Limb (tissue), 2 donors: Measurements from ENCODE around the gene ZNF532.
"Not testable (repeated sequence)": the region's sequence is repeated elsewhere in the genome, so short reads cannot be mapped to it uniquely, and the experiment has no call there.

Experiments used
- DNase-seq, 2 donors: peaks; one replicate each; pipeline ENCODE4 v3.0.0-alpha.2; 2016; ENCODE audit errors: extremely low spot score in 2 of 2

Gene ZNF532

DNA sequence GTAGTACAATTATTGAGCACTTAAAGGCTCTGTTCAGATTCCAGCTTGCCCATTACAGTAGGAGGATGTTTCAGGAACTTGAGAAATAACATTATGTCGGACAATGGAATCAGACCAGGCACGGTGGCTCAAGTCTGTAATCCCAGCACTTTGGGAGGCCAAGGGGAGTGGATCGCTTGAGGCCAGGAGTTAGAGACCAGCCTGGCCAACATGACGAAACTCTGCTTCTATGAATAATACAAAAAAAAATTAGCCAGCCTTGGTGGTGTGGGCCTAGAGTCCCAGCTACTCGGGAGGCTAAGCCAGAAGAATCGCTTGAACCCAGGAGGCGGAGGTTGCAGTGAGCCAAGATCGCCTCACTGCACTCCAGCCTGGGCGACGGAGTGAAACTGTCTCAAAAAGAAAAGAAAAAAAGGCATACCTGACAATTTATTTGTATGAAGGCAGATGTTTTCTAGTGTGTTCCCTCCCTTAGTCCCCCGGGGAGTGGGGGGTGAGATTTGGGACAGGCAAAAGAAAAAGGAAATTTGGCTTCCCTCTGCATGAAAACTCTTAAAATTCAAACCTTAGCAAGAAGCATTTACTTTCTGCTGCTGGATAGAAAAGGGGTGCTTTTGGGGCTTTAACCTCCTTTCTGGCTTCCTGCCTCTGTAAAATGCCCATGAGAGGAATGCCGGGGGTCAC is 13.7 kb upstream of the ZNF532 start:
- DNase-seq = no peak

DNA sequence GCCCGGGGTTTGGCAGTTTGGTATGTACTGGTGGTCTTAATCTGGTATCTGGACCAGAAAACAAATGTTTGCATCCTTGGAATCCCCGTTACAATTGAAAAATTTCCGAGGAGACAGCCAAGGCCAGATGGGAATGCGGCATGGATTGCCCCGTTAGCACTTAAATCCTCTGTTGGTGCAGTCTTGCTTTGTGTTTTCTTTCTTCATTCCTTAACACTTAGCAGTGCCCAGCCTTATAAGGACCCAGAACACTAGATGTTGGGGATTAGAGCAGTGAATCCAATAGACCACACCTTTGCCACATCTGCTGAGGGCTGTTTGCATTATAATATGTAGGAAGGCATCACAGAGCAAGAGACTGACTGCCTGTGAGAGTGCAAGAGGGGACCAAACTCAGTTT is 12.8 kb upstream of the ZNF532 start:
- no peak for DNase-seq

DNA sequence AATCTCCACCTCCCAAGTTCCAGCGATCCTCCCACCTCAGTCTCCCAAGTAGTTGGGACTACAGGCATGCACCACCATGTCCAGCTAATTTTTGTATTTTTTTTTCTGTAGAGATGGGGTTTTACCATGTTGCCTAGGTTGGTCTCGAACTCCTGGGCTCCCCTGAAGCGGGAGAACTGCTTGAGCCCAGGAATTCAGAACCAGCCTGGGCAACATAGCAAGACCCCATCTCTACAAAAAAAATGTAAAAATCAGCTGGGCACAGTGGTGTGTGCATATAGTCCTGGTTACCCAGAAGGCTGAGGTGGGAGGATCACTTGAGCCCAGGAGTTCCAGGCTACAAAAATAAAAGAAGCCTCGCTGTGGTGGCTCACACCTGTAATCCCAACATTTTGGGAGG is 12.0 kb upstream of the ZNF532 start:
- DNase-seq = no peak

DNA sequence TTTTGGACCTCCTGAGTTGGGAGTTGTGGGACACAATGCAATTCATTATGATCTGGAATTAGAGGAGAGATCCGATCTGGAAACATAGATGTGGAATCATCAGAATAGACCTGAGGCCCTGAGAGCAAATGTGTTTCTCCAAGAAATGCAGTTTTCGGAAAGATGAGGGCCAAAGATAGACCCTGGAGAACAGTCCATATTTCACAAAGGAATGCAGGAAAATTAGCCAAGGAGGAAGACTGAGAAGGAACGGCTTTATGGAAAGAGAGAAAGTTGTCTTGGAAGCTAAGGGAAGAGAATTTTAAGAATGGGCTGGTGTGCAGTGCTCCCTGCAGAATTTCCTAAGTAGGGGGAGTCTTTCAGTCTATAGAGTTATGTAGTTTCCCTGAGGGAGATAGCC is 11.1 kb upstream of the ZNF532 start:
- DNase-seq = no peak

DNA sequence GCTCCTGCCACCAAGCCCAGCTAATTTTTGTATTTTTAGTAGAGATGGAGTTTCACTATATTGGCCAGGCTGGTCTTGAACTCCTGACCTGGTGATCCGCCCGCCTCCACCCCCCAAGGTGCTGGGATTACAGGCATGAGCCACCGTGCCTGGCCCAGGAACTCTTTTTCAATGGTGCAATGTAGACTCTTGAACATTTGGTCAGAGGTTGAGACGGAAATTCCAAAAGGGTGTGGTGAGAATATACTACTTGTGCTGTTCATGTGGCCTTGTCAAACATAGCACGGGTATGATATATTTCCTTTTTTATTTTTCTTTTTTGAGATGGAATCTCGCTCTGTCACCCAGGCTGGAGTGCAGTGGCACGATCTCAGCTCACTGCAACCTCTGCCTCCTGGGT is 9.2 kb upstream of the ZNF532 start:
- not testable (repeated sequence) for DNase-seq

DNA sequence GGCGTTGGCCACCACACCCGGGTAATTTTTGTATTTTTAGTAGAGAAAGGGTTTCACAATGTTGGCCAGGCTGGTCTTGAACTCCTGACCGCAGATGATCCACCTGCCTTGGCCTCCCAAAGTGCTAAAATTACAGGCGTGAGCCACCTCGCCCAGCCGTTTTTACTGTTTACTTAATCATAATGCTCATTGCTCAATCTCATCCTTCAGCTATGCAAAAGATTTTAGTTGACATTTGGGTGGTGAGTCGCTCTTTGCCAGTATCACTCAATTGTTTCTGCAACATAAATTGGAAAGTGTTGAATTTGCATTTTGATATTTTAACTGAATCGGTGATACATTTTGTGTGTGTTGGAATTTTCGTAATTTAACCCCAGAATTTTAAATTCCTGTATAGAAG is 7.8 kb upstream of the ZNF532 start:
- no peak for DNase-seq

DNA sequence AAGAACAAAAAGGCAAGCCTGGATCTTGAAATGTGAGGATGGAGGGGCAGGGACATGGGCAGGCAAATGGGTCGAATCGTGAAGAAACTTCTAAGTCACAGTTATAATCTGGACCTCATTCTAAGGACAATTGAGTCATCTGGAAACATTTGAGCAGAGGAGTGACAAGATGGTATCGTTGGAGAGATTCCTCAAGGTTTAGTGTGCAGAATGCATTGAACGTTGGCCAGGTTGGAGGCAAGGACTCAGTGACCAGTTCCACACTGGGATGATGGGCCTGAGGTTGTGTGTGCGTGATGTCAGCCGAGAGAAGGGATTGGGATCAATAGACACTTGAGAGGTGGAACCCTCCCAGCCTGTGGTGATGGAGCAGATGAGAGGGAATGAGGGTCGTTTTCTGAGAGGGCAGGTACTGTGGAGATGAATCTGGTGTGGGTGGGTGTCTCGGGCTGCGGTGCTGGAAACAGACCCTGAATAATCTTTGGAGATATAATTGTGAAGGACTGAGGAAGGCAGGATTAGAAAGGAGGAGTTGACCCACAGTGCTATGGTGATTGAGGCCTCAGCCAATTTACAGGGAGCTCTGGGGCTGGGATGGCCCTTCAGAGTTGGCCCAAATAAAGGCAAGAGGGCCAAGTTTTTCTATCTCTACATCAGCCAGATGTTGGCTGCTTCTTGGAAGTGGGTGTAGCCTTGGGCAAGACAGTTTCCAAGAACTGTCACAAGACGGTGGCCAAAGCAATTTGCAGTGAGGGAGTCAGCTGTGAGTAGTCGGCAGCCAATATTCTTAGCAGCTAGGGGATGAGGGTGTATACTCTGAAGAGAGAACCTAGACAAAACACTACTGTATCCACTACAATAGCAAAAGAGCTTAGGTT is 5.8 kb upstream of the ZNF532 start:
- DNase-seq = no peak

DNA sequence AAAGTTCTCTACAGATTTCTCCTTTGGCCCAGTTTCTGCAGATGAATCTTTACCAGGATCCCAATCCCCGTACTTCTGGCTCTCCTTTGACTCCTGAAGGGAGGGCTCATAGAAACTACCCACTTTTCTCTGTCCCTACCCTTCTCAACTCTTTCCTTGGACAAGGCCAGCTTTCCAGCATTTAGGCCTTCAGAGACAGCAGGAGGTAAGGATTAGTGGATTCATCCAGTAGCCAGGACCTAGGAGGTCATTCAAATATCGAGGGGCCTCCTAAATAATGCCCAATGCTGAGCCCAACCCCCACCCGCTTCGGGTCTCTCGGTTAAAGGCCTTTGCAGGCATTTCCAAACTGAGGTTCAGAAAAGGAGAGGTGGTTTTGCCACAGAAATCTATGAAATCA is 4.8 kb upstream of the ZNF532 start:
- DNase-seq = no peak

DNA sequence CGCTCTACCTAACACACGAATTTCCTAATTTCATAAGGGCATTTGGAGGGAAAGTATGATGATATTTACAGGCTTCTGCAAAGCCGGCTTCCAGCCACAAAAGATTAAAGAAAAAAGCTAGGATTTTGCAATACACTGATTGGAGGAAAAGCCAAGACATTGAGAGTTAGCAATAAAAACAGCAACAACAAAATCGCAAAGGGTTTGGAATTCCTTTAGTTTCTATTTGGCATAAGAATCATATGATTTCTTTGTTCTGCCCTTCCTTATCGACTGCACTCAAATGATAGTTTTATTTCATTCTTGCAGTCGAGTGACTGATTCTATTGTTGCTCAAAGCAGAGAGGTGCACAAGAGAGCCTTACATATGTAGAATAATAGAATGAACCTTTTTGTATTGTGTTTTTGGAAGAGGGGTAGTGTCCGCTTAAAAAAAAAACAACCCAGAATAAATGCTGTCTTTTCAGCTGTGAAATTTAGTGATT is 3.9 kb upstream of the ZNF532 start:
- no peak for DNase-seq

DNA sequence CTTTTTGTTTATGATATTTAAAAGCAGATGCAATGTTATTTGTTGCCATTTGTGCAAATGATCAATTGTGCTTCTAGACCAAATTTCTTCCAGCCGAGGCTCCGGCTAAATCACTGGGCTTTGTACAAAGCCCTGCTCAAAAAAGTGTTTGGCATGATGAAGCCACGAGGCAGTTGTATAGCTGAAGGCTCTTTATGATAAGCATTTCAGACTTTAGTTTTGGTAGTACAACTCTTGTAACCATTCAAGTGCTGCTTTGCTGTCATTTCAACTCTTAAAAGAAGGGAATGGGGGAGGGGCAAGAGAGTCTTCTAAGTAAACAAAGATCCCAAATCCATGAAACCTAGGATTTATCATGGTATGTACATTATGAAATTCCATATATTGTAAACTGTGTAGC is 3.3 kb upstream of the ZNF532 start:
- DNase-seq = no peak

DNA sequence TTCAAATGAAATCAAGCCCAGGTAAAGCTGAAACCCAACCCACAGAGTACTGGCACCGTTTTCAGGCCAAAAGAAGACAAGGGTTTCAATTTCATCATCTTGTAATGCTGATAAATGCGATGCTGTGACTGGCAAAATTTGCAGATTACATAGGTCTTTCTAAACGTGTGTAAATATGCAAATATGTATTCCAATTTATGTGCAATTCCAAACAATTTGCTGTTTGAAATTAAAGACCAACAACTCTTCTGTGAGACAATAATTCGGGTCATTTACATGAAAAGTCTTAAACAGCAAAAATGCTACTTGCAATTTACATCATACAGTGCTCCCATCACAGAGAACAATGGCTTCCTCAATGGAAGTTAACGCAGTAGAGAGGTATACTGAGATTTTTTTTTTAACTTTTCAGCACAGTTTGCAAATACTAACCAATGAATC is 2.8 kb upstream of the ZNF532 start:
- no peak for DNase-seq

DNA sequence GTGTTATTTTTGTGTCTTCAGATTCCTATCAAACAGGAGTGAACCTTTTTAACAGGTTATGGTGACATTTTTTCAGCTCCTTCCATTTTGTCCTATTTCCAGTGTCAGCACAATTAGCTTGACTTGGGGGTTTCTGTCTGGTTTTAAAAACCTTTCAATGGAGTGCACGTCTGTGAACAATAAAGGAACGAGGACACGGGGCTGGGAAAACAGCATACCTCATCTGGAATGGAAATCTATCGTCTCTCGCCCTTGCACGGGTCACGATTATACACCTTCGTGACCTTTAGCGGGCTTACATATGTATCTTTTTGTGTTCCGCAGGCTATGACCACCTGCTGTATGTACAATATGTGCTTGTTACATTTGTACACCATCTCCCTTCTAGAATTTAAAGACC is 2.3 kb upstream of the ZNF532 start:
- peak in 1 of 2 donors; percentile 47 for DNase-seq

DNA sequence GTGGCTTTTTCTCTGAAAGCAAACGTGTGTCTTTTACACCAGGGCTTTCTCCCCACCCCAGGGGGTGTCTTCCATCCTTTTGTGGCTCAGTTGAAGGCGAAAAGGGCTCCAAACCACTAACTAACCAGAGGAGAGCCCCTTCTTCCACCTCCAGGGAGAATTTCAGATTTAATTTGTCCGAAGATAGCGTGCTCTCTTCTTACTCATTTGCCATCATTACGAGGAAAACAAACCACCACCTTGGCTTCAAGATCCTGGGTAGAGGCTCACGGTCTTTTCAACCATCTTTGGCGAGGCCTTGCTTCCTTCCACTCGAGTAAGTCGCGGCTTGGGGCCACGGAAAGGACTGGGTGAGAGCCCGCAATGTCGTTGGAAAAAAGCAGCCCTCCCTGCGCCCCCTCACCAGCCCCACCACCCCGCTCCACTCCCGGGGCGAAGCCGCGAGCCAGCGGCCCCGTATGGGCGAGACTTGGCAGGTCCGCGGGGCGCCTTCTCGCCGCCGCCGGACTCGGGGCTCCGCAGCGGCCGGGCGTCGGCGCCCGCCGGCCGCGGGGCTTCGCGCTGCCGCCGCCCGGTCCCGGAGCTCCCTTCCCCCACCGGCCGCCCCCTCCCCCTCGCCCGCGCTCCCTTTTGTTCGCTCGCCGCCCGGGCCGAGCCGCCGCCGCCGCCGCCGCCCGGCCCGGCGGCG is 1.7 kb upstream of the ZNF532 start:
- DNase-seq = peak in 1 of 2 donors; percentile 80

DNA sequence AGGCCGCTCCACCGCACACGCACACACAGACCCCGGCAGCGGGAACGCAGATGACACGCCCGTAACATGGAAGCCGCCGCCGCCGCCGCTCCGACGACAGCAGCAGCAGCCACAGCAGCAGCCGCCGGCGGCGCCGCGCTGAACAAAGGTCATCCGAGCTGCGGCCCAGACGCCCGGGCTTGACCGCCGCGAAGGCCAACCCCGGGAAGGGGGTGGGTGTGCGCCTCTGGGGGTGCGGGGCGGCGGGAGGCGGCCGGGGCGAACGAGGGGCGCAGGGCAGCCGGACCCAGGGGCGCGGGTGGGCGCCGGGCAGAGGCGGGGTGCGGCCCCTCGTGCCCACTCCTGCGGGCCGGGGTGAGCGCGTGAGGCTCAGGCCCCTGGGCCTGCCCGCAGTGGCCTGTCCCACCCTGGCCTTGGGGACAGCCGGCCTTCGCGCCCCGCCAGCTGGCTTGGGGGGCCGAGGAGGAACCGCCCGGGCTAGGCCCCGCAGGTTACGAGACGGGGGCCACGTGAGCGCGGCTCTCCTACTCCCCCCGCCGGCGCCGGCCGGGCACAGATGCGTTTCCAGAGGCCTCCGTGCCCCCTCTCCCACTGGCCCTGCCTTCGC is 1.0 kb upstream of the ZNF532 start:
- peak in 1 of 2 donors; percentile 72 for DNase-seq

DNA sequence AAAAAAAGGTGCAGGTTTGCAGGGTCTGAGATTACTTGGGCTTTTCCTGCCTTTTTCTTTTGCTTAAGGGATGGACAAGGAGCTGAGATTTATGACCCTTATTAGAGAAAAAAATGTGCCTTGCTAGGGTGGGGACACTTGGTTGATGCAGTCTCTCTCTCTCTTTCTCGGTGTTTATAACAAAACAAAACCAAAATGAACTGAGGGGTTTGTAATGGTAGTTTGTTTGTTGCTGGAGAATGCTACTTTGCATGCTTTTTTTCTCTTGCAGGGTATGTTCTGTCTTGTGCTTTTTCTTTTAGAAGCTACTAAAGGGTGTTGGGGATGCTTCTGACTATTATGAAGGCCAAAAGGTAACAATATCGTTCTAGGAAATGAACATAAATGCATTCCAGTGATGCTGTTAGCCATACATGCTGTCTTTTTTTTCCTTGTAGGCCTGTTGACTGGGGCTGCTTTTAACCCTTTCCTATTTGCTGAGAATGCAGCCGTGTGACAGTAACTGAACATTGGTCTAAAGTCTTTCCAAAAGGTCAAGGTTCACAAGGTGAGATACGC is 435 bp downstream of the ZNF532 start:
- DNase-seq = no peak

DNA sequence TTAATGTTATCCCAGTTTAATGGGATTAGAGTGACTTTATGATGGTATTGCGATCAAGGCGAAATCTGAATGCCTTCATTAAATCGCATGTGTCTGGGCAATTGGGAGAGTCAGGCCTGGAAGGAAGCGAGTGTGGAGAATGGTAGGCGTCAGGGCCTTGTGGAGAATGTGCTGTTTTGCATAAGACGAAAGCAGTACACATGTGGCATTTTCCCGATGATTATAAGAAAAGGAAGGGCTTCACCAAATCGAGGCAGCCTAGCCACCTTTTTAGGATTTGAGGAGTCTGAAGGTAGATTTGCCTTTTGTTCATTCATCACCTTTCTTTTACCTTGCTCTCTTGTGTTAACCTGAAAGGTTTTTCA is 1.0 kb downstream of the ZNF532 start:
- DNase-seq = no peak

DNA sequence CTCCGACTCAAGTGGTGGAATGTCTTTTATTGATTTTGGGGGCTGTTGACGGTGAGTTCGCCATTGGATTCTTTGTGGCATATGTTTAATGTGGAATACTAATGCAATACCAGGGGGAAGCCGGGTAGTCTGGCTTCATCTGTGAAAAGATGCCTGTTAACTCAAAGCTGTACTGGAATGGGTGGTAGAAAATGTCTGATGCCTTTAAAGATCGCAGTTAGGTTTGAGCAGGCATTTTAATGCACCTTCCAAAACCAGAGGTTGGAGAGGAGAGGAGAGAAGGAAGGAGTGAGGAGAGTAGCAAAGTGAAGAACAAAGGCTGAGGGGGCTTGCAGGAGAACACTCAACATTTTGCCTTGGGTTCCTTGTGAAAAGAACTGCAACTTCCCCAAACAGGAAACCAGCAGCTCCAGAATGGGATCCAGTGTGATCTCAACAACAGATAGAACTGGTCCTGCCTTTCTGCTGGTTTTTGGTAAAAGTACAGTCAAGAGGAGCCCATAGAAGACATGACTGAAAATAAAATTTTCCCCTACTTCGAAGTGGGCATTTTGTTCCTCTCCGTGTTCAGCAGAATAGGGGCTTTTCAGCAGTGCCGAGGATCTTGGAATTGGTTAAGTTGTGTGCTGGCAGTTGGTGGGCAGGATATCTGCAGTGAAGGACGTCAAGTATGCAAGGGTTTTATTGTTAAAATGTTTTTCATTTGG is 1.5 kb downstream of the ZNF532 start:
- no peak for DNase-seq

DNA sequence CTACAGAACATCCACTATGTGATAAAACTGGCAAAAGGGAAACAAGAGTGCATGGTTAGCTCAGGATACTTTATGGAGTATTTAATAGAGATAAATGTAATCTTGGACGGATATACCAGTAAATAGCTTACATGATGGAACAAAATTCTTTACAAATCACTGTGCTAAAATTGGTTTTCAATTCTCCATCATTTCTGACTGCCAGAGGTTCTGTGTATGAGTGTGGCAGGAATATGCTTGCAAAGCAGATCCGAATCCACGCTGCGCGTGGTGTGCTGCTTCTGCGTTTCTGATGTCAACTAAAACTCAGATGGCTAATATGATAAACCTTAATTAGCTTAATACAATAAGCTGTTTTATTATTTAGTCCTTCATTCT is 2.1 kb downstream of the ZNF532 start:
- no peak for DNase-seq

DNA sequence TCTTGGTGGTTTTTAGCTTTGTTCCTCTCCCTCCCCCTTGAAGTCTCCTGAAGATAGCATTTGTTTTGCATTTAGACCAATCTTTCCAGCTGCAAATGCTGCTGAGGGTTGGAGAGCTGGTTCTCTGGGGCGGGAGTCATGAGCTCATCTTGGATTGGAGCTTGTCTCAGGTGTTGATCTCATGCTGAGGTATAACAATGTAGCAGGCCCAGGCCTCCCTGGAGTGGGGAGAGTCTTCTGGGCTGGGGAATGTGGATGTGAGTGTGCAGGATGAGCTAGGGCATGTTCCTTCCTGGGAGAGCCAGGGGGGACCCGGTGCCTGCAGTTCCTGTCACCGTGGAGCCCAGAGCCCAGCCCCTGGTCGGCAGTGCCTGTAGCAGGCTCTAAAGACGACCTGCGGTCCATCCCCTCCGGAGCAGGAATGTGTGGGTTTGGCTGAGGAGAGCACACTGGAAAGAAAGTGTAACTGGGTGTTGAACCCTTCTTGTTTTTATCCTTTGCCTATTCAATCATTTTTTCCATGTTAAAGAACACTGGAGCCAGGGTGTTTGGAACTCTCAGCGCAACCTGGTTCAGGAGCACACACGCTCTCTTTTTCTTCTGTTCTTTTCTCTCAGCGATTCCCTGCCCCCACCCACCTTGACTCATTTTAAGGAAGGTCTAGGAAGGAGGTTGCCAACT is 2.7 kb downstream of the ZNF532 start:
- peak in 1 of 2 donors; percentile 52 for DNase-seq

DNA sequence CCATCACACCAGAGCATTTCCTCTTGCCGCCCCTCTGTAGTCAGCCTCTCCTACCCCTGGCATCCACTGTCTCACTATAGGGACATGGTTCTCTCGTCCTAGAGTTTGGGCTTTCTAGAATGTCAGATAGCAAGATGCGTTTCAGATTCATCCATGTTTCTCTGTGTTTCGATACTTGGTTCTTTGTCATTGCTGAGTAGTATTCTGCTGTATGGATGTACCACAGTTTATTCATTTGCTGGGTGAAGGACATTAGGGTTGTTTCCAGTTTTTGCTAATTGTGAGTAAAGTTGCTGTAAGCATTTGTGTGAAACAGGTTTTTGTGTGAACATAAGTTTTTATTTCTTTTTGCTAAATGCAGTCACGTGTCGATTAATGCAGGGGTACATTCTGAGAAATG is 3.8 kb downstream of the ZNF532 start:
- DNase-seq = no peak
